Loucy (cell line): ENCODE data around the gene SETBP1.

Experiments
- H2AFZ ChIP-seq: fragments of 200-600 bp; sonication (generic); 2 replicates; pipeline ENCODE4 v1.6.0; 2016; ENCODE audit warnings: antibody characterized with exemption, mild to moderate bottlenecking, low read length, moderate library complexity
- H3F3A ChIP-seq: fragments of 200-600 bp; 2 replicates; pipeline ENCODE4 v1.6.0; 2016; ENCODE audit warnings: antibody characterized with exemption, low read depth, mild to moderate bottlenecking
- H3K27me3 ChIP-seq: fragments of 200-600 bp; sonication (generic); 2 replicates; pipeline ENCODE4 v1.6.1; 2014; ENCODE audit warnings: low read length, mild to moderate bottlenecking; ENCODE audit not compliant: insufficient read depth, poor library complexity, severe bottlenecking
- H3K36me3 ChIP-seq: fragments of 200-600 bp; sonication (generic); 2 replicates; pipeline ENCODE4 v1.6.1; 2016; ENCODE audit warnings: low read length; ENCODE audit not compliant: insufficient read depth
- H3K4me1 ChIP-seq: fragments of 200-600 bp; sonication (generic); 2 replicates; pipeline ENCODE4 v1.5.1; 2014; ENCODE audit warnings: low read length, mild to moderate bottlenecking; ENCODE audit not compliant: insufficient read depth, poor library complexity, severe bottlenecking
- H3K4me2 ChIP-seq: fragments of 200-600 bp; sonication (generic); 2 replicates; pipeline ENCODE4 v1.6.0; 2014; ENCODE audit warnings: antibody characterized with exemption, low read length, low read depth, mild to moderate bottlenecking; ENCODE audit not compliant: poor library complexity, severe bottlenecking
- H3K4me3 ChIP-seq: fragments of 200-600 bp; sonication (generic); 2 replicates; pipeline ENCODE4 v1.5.1; 2014; ENCODE audit warnings: low read length, mild to moderate bottlenecking, mixed read lengths; ENCODE audit not compliant: poor library complexity, severe bottlenecking
- H3K79me2 ChIP-seq: fragments of 200-600 bp; sonication (generic); 2 replicates; pipeline ENCODE4 v1.6.1; 2014; ENCODE audit warnings: low read length; ENCODE audit not compliant: insufficient read depth
- H3K9ac ChIP-seq: fragments of 200-600 bp; sonication (generic); 2 replicates; pipeline ENCODE4 v1.6.0; 2014; ENCODE audit warnings: mild to moderate bottlenecking, low read depth, low read length, moderate library complexity; ENCODE audit not compliant: poor library complexity, severe bottlenecking
- H3K9me2 ChIP-seq: fragments of 200-600 bp; sonication (generic); replicated peaks from 2 replicates; pipeline ENCODE4 v1.6.1; 2016; ENCODE audit warnings: low read depth, low read length, mixed read lengths
- H3K9me3 ChIP-seq: fragments of 200-600 bp; sonication (generic); 2 replicates; pipeline ENCODE4 v1.6.1; 2014; ENCODE audit warnings: mild to moderate bottlenecking, antibody characterized with exemption, low read length, low read depth; ENCODE audit not compliant: insufficient read depth
- H4K20me1 ChIP-seq: fragments of 200-600 bp; sonication (generic); 2 replicates; pipeline ENCODE4 v1.6.0; 2014; ENCODE audit warnings: antibody characterized with exemption, low read length, mild to moderate bottlenecking; ENCODE audit not compliant: insufficient read depth, poor library complexity, severe bottlenecking
- EZH2phosphoT487 ChIP-seq: fragments of 200-600 bp; IDR thresholded peaks from 2 replicates; pipeline ENCODE4 v1.6.1; 2018; ENCODE audit warnings: antibody characterized with exemption, mild to moderate bottlenecking, moderate library complexity, borderline replicate concordance
- TF ChIP-seq, protein P1 (sequence below): fragments of 200-600 bp; sonication (generic); conservative IDR thresholded peaks from 2 replicates; pipeline ENCODE4 v1.5.1; 2014; ENCODE audit warnings: mild to moderate bottlenecking, antibody characterized with exemption, low read length

SETBP1 gene

GRCh38 chr18:44636241-44636640 lies 44.4 kb upstream of the SETBP1 start:
- Histone ChIP-seq H3K9me2 (no peaks in the 10 kb centered on the region), H3K4me1 (no peaks in the 10 kb centered on the region), H4K20me1 (no peaks in the 10 kb centered on the region), H3K9me3 (no peaks in the 10 kb centered on the region), H3K4me2 (no peak overlapping the region), H3F3A (no peaks in the 10 kb centered on the region), H3K36me3 (no peaks in the 10 kb centered on the region), H3K27me3 (no peaks in the 10 kb centered on the region), H3K4me3 (no peak overlapping the region), H2AFZ (no peak overlapping the region), H3K9ac (no peak overlapping the region), H3K79me2 (no peaks in the 10 kb centered on the region)
- TF ChIP-seq, protein P1, sequence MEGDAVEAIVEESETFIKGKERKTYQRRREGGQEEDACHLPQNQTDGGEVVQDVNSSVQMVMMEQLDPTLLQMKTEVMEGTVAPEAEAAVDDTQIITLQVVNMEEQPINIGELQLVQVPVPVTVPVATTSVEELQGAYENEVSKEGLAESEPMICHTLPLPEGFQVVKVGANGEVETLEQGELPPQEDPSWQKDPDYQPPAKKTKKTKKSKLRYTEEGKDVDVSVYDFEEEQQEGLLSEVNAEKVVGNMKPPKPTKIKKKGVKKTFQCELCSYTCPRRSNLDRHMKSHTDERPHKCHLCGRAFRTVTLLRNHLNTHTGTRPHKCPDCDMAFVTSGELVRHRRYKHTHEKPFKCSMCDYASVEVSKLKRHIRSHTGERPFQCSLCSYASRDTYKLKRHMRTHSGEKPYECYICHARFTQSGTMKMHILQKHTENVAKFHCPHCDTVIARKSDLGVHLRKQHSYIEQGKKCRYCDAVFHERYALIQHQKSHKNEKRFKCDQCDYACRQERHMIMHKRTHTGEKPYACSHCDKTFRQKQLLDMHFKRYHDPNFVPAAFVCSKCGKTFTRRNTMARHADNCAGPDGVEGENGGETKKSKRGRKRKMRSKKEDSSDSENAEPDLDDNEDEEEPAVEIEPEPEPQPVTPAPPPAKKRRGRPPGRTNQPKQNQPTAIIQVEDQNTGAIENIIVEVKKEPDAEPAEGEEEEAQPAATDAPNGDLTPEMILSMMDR: no peak
- no peak for TF ChIP-seq EZH2phosphoT487

GRCh38 chr18:44637210-44638033 lies 43.3 kb upstream of the SETBP1 start:
- Histone ChIP-seq H3K79me2 (no peaks in the 10 kb centered on the region), H3K9ac (no peak overlapping the region), H3K4me2 (no peak overlapping the region), H3F3A (no peaks in the 10 kb centered on the region), H2AFZ (no peak overlapping the region), H3K9me3 (no peaks in the 10 kb centered on the region), H3K4me1 (no peaks in the 10 kb centered on the region), H3K27me3 (no peaks in the 10 kb centered on the region), H4K20me1 (no peaks in the 10 kb centered on the region), H3K4me3 (no peak overlapping the region), H3K36me3 (no peaks in the 10 kb centered on the region), H3K9me2 (no peaks in the 10 kb centered on the region)
- TF ChIP-seq, protein P1: no peak

- Histone ChIP-seq H3F3A (no peaks in the 10 kb centered on the region), H3K79me2 (no peaks in the 10 kb centered on the region), H3K4me1 (no peaks in the 10 kb centered on the region), H3K9me2 (no peaks in the 10 kb centered on the region), H3K9me3 (no peaks in the 10 kb centered on the region), H3K36me3 (no peaks in the 10 kb centered on the region), H3K27me3 (no peaks in the 10 kb centered on the region), H2AFZ (no peak overlapping the region), H3K4me3 (no peak overlapping the region), H3K9ac (no peak overlapping the region), H4K20me1 (no peaks in the 10 kb centered on the region), H3K4me2 (no peak overlapping the region)
- TF ChIP-seq, protein P1: no peak
- TF ChIP-seq EZH2phosphoT487: no peak
Observed at GRCh38 chr18:44638034-44638540, 42.6 kb upstream of the SETBP1 start.
